ENCODE results near the gene LTBR.
A peak's percentile ranks its signal among the peaks of the same experiment; 100 is the strongest.
"Not testable (repeated sequence)": the region's sequence is repeated elsewhere in the genome, so short reads cannot be mapped to it uniquely, and the experiment has no call there.

LTBR gene

DNA sequence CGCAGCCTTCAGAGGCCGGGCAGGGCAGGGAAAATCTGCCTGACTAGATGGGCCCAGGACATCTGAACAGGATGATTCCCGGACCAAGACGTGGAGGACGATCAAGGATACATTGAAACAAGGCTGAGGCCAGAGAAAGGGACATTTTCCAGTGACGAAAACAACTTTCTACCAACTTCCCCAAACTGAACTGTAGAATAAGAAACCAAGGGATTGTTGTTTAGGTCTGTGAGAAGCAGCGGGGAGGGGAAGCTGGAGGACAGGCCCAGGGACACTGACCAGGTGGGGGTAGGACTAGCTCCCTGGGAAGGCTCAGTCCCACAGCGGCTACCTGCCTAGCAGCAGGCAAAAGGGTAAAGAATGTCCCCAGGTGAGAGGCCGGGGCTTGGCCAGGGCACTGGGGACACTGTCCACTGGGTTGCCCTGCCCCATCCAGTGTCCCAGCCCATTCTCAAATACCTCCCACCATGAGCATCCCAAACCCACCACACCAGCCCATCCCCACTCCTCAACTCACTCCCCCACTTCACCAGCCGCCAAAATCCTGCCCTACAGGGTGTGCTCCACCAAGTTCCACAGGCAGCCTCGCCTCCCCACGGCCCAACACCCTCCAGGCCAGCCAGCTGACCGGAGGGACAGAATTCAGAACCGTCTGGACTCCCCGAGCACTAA, 43.1 kb upstream of the LTBR start:
- H3K4me1 ChIP-seq (ENCODE audit: control insufficient read depth, insufficient read depth, low read length): peaks cover 76% of the 10 kb centered on the region
- peak overlapping the region; percentile 99 for H3K4me3 ChIP-seq (ENCODE audit: low read length)
- H3K27me3 ChIP-seq (ENCODE audit: control insufficient read depth, insufficient read depth, low read length): no peaks in the 10 kb centered on the region
- no peaks in the 10 kb centered on the region for H3K9me3 ChIP-seq (ENCODE audit: control insufficient read depth, low read length)
- H3K9ac ChIP-seq (ENCODE audit: low read length): peak overlapping the region; percentile 99
- H3K36me3 ChIP-seq (ENCODE audit: control insufficient read depth, insufficient read depth, low read length): no peaks in the 10 kb centered on the region

DNA sequence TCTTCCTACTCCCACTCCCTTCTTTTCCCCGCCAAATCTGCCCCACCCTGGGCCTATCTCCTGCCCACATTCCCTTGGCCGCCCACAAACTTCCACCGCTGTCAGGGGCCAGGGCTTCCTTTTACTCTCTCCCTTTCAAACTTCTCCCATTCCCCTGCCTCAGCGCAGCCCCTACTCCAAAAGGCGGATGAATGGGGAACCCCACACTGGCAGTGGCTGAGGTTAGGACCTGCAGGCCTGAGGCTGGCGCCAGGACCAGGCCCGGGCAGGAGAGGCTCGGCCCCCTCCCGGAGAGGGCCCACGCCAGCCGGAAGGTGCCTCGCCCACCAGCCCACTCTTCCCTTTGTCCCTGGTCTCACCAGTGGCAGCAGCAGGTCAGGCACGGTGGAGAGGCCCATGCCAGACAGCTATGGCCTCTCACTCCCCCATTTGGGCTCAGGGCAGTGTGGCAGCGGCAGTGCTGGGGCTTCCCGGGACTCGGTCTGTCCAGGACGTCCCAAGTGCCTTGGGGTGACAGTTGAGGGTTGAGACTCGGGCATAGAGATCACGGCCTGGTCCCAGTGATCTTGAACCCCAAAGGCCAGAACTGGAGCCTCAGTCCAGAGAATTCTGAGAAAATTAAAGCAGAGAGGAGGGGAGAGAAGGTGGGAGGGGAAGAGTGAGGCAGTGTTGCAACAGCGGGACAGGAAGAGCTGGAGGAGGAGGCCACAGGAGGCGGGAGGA, 42.4 kb upstream of the LTBR start, which contains the start of gene TNFRSF1A:
TNFRSF1A (minus strand) TSS at position 660 of the 723 bp plus-strand sequence; CDS start at position 398, 262 bp downstream.
- Histone ChIP-seq H3K4me3 (ENCODE audit: low read length) (peak within 1 kb of the TSS; percentile 99), H3K4me1 (ENCODE audit: control insufficient read depth, insufficient read depth, low read length) (peaks cover 76% of the 10 kb centered on the region), H3K9ac (ENCODE audit: low read length) (peak within 1 kb of the TSS; percentile 99), H3K36me3 (ENCODE audit: control insufficient read depth, insufficient read depth, low read length) (no peaks in the 10 kb centered on the region), H3K9me3 (ENCODE audit: control insufficient read depth, low read length) (no peaks in the 10 kb centered on the region), H3K27me3 (ENCODE audit: control insufficient read depth, insufficient read depth, low read length) (no peaks in the 10 kb centered on the region)

DNA sequence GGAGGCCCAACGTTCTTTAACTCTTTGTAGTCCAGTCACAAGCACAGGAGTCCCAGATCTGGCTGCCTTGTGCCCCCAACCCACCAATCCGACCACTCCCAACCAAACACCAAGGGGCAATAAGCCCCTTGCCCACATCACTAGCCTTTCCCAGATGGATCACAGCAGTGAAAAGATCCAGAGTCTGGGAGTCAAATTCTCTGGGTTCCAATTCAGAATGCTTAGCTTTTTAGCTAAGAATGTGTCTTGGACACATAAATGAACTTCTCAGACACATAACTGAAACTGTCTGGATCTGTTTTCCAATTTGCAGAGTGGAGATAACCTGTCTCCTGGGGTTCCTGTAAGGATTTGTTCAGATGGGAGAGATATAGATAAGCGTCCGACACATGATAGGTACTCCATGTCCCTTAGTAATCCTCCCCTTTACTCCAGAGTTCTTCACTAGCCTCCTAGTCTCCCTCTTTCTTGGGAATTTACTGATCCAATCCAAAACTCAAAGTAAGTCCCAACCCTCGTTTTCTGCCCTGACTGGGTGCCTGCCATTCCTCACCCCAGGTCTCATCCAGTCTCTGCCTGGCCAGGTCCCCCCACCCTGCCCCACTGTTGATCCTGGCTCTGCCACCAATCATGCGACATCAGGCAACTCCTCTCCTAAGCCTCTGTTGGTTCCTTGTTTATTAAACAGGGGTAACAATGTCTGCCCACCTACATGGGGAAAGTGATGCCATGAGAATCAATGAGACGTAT, 41.6 kb upstream of the LTBR start:
- no peaks in the 10 kb centered on the region for H3K9me3 ChIP-seq (ENCODE audit: control insufficient read depth, low read length)
- peaks cover 76% of the 10 kb centered on the region for H3K4me1 ChIP-seq (ENCODE audit: control insufficient read depth, insufficient read depth, low read length)
- no peaks in the 10 kb centered on the region for H3K36me3 ChIP-seq (ENCODE audit: control insufficient read depth, insufficient read depth, low read length)
- peak overlapping the region; percentile 99 for H3K4me3 ChIP-seq (ENCODE audit: low read length)
- peak overlapping the region; percentile 99 for H3K9ac ChIP-seq (ENCODE audit: low read length)
- H3K27me3 ChIP-seq (ENCODE audit: control insufficient read depth, insufficient read depth, low read length): no peaks in the 10 kb centered on the region

DNA sequence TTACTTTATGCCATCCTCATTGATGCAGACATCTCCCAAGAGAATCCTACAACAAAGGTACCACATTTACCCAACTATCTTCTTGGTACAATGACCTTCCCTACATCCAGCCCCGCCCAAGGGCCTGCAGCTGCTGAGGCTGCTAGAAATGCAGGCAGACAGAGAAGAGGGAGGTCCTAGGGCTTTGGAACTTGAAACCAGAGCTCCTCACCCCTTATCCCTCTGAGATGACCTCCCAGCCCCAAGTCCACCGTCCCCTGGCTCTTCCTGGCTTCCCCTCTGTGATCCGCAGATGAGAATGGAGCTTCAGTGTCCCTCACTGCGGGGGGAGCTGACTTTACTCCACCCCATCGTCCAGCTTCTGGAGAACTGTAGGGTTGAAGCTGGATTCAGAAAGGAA, 40.4 kb upstream of the LTBR start:
- no peak overlapping the region for H3K4me3 ChIP-seq (ENCODE audit: low read length)
- no peaks in the 10 kb centered on the region for H3K9me3 ChIP-seq (ENCODE audit: control insufficient read depth, low read length)
- peaks cover 76% of the 10 kb centered on the region for H3K4me1 ChIP-seq (ENCODE audit: control insufficient read depth, insufficient read depth, low read length)
- H3K9ac ChIP-seq (ENCODE audit: low read length): no peak overlapping the region
- peaks cover 5% of the 10 kb centered on the region for H3K36me3 ChIP-seq (ENCODE audit: control insufficient read depth, insufficient read depth, low read length)
- no peaks in the 10 kb centered on the region for H3K27me3 ChIP-seq (ENCODE audit: control insufficient read depth, insufficient read depth, low read length)

DNA sequence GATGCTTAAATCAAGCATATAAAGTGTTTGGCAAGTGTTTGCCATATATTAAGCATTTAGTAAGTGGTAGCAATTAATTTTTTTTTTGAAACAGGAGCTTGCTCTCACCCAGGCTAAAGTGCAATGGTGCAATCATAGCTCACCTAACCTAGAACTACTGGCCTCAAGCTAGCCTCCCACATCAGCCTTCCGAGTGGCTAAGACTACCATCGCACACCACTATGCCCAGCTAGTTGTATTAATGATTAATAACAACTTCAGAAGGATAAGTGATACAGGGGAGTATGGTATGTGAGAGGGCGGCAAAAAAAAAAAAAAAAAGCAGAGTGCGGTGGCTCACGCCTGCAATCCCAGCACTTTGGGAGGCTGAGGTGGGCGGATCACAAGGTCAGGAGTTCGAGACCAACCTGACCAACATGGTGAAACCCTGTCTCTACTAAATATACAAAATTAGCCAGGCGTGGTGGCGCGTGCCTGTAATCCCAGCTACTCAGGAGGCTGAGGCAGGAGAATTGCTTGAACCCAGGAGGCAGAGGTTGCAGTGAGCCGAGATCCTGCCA, 39.8 kb upstream of the LTBR start:
- H3K4me1 ChIP-seq (ENCODE audit: control insufficient read depth, insufficient read depth, low read length): peaks cover 75% of the 10 kb centered on the region
- not testable (repeated sequence) for H3K9ac ChIP-seq (ENCODE audit: low read length); H3K4me3 ChIP-seq (ENCODE audit: low read length); H3K36me3 ChIP-seq (ENCODE audit: control insufficient read depth, insufficient read depth, low read length); H3K9me3 ChIP-seq (ENCODE audit: control insufficient read depth, low read length); H3K27me3 ChIP-seq (ENCODE audit: control insufficient read depth, insufficient read depth, low read length)

DNA sequence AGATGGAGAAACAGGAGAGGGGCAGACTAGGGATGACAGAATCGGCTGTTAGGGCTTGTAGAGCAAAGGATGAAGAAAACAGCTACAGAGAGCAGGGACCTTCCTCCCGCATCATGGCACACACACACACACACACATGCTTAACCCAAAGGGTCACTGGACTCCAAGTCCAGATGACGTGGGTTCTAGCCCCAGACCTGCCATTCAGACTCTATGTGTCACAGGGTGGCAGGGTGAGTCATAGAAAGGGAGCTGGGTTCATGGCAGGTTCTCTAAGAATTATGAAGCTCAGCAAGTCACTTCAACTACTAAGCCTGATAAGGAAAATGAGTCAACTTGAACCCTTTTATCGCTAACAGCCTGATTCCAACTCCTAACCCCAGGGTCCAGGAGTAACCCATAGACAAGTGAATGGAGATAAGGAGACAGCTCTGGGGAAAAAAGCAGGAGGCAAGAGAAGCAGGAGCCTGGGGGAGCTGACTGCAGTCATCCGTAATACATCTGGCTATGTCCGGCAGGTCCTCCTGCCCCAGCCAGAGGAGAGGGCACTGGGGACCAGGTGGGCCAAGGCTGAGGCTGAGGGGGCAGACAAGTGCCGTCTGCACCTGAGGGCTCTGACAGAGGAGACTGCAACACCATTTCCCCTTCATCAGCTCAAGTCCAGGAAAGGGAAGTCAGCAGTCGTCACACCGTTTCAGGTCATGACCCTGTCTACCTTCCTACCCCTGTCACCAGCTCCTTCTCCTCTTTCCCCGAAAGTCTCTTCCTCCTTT, 38.5 kb upstream of the LTBR start:
- H3K4me1 ChIP-seq (ENCODE audit: control insufficient read depth, insufficient read depth, low read length): peaks cover 67% of the 10 kb centered on the region
- no peak overlapping the region for H3K9ac ChIP-seq (ENCODE audit: low read length)
- peaks cover 11% of the 10 kb centered on the region for H3K36me3 ChIP-seq (ENCODE audit: control insufficient read depth, insufficient read depth, low read length)
- no peak overlapping the region for H3K4me3 ChIP-seq (ENCODE audit: low read length)
- no peaks in the 10 kb centered on the region for H3K9me3 ChIP-seq (ENCODE audit: control insufficient read depth, low read length)
- H3K27me3 ChIP-seq (ENCODE audit: control insufficient read depth, insufficient read depth, low read length): no peaks in the 10 kb centered on the region

DNA sequence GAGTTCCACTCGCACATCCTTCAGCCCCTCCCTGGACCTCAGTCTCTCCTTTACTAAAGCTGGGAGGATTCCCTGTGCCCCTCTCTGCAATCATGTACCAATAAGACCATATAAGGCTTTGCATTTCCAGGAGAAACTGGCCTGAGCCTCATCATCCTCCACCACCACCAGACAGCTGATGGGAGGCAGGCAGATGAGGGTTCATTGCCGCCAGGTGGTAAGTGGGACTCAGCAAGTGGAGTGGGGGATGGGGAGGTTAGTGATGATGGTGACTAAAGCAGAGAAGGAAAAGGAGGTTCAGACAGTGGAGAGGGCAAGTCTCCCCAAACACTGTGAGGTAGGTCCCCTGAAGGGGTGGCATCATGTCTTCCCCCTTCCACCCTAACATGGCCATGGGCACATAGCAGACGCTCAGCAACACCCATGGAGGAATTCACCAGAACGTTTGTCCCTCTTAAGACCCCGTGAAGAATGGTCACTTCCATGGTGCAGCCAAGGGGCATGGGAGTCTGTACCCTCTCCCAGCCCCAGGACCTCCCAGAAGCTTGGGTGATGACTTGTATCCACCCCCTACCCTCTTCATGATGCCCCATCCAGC, 37.6 kb upstream of the LTBR start:
- Histone ChIP-seq H3K36me3 (ENCODE audit: control insufficient read depth, insufficient read depth, low read length) (peaks cover 11% of the 10 kb centered on the region), H3K9ac (ENCODE audit: low read length) (no peak overlapping the region), H3K27me3 (ENCODE audit: control insufficient read depth, insufficient read depth, low read length) (no peaks in the 10 kb centered on the region), H3K4me3 (ENCODE audit: low read length) (no peak overlapping the region), H3K4me1 (ENCODE audit: control insufficient read depth, insufficient read depth, low read length) (peaks cover 67% of the 10 kb centered on the region), H3K9me3 (ENCODE audit: control insufficient read depth, low read length) (no peaks in the 10 kb centered on the region)

DNA sequence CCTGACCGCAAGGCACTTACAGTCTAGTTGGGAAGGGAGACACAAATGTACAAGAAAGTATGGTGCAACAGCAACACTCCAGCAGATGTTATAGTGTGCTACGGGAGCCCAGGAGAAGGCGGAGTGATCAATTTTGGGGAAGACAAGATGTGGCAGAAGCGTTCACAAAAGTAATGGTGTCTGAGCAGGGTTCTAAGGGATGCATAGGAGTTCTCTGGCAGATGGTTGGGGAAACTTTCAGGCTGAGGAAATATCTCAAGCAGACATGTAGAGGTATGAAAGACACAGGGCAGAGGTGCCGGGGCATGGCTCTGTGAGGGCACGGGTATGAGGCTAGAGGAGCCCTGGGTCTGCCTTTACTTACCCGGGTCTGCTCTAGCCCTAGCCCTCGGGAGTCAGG, 37.0 kb upstream of the LTBR start:
- Histone ChIP-seq H3K9me3 (ENCODE audit: control insufficient read depth, low read length) (no peaks in the 10 kb centered on the region), H3K4me1 (ENCODE audit: control insufficient read depth, insufficient read depth, low read length) (peaks cover 66% of the 10 kb centered on the region), H3K27me3 (ENCODE audit: control insufficient read depth, insufficient read depth, low read length) (no peaks in the 10 kb centered on the region), H3K36me3 (ENCODE audit: control insufficient read depth, insufficient read depth, low read length) (peaks cover 11% of the 10 kb centered on the region), H3K4me3 (ENCODE audit: low read length) (no peak overlapping the region), H3K9ac (ENCODE audit: low read length) (peak overlapping the region; percentile 15)

DNA sequence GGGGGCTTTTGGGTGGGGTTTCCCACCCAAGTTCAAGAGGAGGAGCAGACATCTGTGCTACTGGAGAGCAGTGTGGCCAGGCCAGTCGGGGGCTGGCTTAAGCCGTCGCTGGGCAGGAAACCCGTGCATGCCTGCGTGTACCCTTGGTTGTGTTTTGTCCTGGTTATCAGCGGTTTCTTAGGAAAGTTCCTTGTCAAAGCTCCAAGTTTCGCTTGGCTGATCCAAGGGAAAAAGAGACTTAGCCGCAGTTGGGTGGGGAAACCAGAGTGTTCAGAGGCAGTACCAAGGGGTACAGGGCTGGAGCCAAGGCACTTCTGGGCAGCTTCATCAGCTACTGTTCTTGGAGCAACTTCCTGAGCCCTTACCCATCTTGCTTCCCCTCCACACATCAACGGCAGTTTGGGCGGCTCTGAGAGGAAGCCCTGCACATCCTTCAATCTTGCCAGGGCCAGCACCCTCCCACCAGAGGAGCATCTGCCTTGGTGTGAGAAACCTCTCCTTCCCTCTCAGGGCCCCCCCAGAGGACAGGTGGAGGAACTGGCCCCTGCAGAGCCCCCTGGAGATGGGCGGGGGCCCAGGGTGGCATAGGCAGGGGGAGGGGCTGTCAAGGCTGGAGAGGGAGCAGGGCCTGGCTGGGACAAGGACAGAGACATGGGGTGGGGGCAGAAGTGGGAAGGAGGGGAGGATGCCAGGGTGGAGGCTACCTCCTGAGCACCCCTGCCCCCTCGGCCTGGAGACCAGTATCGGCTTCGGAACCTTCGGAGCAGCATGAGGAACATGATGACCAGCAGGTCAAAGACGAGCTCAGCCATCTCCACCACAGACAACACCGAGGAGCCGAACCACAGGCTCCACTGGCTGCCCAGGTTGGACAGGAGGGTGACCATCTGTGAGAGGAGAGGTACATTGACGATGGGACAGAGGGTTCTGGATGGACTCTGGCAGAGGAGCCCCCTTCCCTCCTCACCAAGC, 36.3 kb upstream of the LTBR start:
- Histone ChIP-seq H3K9me3 (ENCODE audit: control insufficient read depth, low read length) (no peaks in the 10 kb centered on the region), H3K4me3 (ENCODE audit: low read length) (no peak overlapping the region), H3K9ac (ENCODE audit: low read length) (peak overlapping the region; percentile 15), H3K4me1 (ENCODE audit: control insufficient read depth, insufficient read depth, low read length) (peaks cover 59% of the 10 kb centered on the region), H3K27me3 (ENCODE audit: control insufficient read depth, insufficient read depth, low read length) (no peaks in the 10 kb centered on the region), H3K36me3 (ENCODE audit: control insufficient read depth, insufficient read depth, low read length) (peaks cover 11% of the 10 kb centered on the region)

DNA sequence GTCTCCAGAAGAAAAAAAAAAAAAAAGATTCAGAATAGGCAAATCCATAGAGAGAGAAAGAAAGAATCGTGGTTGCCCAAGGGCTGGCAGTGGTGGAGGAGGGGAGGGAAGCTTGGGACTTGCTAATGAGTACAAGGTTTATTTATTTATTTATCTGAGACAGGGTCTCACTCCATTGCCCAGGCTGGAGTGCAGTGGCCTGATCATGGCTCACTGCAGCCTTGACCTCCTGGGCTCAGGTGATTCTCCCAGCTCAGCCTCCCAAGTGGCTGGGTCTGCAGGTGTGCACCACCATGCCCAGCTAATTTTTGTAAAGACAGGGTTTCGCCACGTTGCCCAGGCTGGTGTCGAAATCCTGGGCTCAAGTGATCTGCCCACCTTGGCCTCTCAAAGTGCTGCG, 32.3 kb upstream of the LTBR start:
- Histone ChIP-seq H3K4me3 (ENCODE audit: low read length) (no peak overlapping the region), H3K9me3 (ENCODE audit: control insufficient read depth, low read length) (no peaks in the 10 kb centered on the region), H3K9ac (ENCODE audit: low read length) (no peak overlapping the region), H3K36me3 (ENCODE audit: control insufficient read depth, insufficient read depth, low read length) (peaks cover 27% of the 10 kb centered on the region), H3K27me3 (ENCODE audit: control insufficient read depth, insufficient read depth, low read length) (no peaks in the 10 kb centered on the region), H3K4me1 (ENCODE audit: control insufficient read depth, insufficient read depth, low read length) (peaks cover 31% of the 10 kb centered on the region)

All from mucosa of stomach (tissue), 1 donor.